B cell (primary cell): Measurements from ENCODE around the gene MAFF. TPM values are rescaled to one million over a fixed set of nuclear protein-coding genes. Genes with fewer than 3 reads are reported as not detected.

Experiments
- ATAC-seq: fragments of 200-7000 bp; cut with Tn5 transposase; one replicate; pipeline ENCODE4 v1.10.0; 2021; ENCODE audit warnings: low read depth, mild to moderate bottlenecking, moderate number of reproducible peaks, moderate library complexity
- CTCF ChIA-PET: fragments of 350-600 bp; sonication (Branson Sonifier 250); formaldehyde crosslinking; loops from one replicate; lab custom pipeline; 2021; ENCODE audit warnings: antibody characterized with exemption, inconsistent platforms; lab: Charles Lee
- POLR2A ChIA-PET: fragments of 350-600 bp; sonication (Branson Sonifier 250); formaldehyde crosslinking; loops from one replicate; lab custom pipeline; 2021; ENCODE audit warnings: antibody characterized with exemption; lab: Charles Lee
- DNase-seq: peaks from one replicate; pipeline ENCODE4 v3.0.0; 2013
- H2AFZ ChIP-seq: 2 replicates; pipeline ENCODE4 v1.6.1; 2012; ENCODE audit warnings: mild to moderate bottlenecking, low read depth, low read length; ENCODE audit not compliant: insufficient read depth, poor library complexity, severe bottlenecking
- H3K27ac ChIP-seq, 2 donors: 1 replicate in 1 of 2; 2 replicates in 1 of 2; pipeline ENCODE4 v1.5.1; 2012 to 2013; ENCODE audit warnings: low read length in 2 of 2, mild to moderate bottlenecking in 2 of 2, moderate library complexity in 1 of 2
- H3K27me3 ChIP-seq, 4 experiments: fragments of 200-600 bp in 1 of 4; sonication (generic) in 1 of 4; replicated peaks in 1 of 4; 1 replicate in 2 of 4; 2 replicates in 2 of 4; pipeline versions ENCODE4 v1.6.1 to v1.7.0; 2013 to 2016; ENCODE audit warnings: low read length in 3 of 4, mild to moderate bottlenecking in 2 of 4, mixed read lengths in 1 of 4, moderate library complexity in 1 of 4; ENCODE audit not compliant: insufficient read depth in 4 of 4, control insufficient read depth in 3 of 4; ENCODE audit errors: control extremely low read depth in 1 of 4
- H3K36me3 ChIP-seq, 2 experiments: replicated peaks in 1 of 2; 1 replicate in 1 of 2; 2 replicates in 1 of 2; pipeline versions ENCODE4 v1.6.1 to v1.7.1; 2013; ENCODE audit warnings: low read length in 1 of 2; ENCODE audit not compliant: insufficient read depth in 2 of 2, control insufficient read depth in 1 of 2; ENCODE audit errors: control extremely low read depth in 1 of 2, extremely low read depth in 1 of 2
- H3K4me1 ChIP-seq, 2 donors: fragments of 200-600 bp in 1 of 2; sonication (generic) in 1 of 2; 1 replicate in 1 of 2; 2 replicates in 1 of 2; pipeline versions ENCODE4 v1.5.1 to v1.6.1; 2013 to 2017; ENCODE audit warnings: low read length in 2 of 2; ENCODE audit not compliant: control insufficient read depth in 2 of 2, insufficient read depth in 2 of 2
- H3K4me2 ChIP-seq: replicated peaks from 2 replicates; pipeline ENCODE3; 2012; ENCODE audit warnings: mild to moderate bottlenecking, low read depth, low read length; ENCODE audit not compliant: poor library complexity, severe bottlenecking
- H3K4me3 ChIP-seq, 5 experiments: fragments of 200-600 bp in 1 of 5; sonication (generic) in 1 of 5; 1 replicate in 3 of 5; 2 replicates in 2 of 5; pipeline versions ENCODE4 v1.5.1 to v1.7.0; 2011 to 2016; ENCODE audit warnings: low read length in 4 of 5, mild to moderate bottlenecking in 4 of 5, low read depth in 2 of 5, control low read depth in 1 of 5, moderate library complexity in 1 of 5; ENCODE audit not compliant: insufficient read depth in 1 of 5; ENCODE audit errors: control extremely low read depth in 1 of 5, extremely low read depth in 1 of 5
- H3K79me2 ChIP-seq: fragments of 200-600 bp; sonication (generic); one replicate; pipeline ENCODE4 v1.6.0; 2016; ENCODE audit warnings: low read length; ENCODE audit not compliant: control insufficient read depth, insufficient read depth
- H3K9ac ChIP-seq: fragments of 200-600 bp; sonication (generic); 2 replicates; pipeline ENCODE4 v1.6.1; 2017; ENCODE audit warnings: mild to moderate bottlenecking, low read length, moderate library complexity
- H3K9me3 ChIP-seq, 3 donors: one replicate each; pipeline versions ENCODE4 v1.6.1 to v1.7.1; 2013; ENCODE audit warnings: low read length in 2 of 3; ENCODE audit not compliant: control insufficient read depth in 2 of 3, insufficient read depth in 1 of 3; ENCODE audit errors: control extremely low read depth in 1 of 3
- H4K20me1 ChIP-seq: 2 replicates; pipeline ENCODE4 v1.6.0; 2012; ENCODE audit warnings: mild to moderate bottlenecking, low read length; ENCODE audit not compliant: insufficient read depth, control insufficient read depth, poor library complexity, severe bottlenecking
- H3K27ac Mint-ChIP-seq: one replicate; pipeline ENCODE4 v1.8.0; 2021; ENCODE audit warnings: mixed read lengths
- H3K27me3 Mint-ChIP-seq: one replicate; pipeline ENCODE4 v1.8.0; 2021; ENCODE audit warnings: mixed read lengths
- H3K4me1 Mint-ChIP-seq: one replicate; pipeline ENCODE4 v1.8.0; 2021; ENCODE audit warnings: mixed read lengths
- H3K4me3 Mint-ChIP-seq: one replicate; pipeline ENCODE4 v1.8.0; 2021; ENCODE audit warnings: mixed read lengths
- H3K9me3 Mint-ChIP-seq: one replicate; pipeline ENCODE4 v1.8.0; 2022; ENCODE audit warnings: mixed read lengths; ENCODE audit not compliant: insufficient read depth
- CTCF ChIP-seq: fragments of 200-600 bp; IDR thresholded peaks from one replicate; pipeline ENCODE4 v1.8.0; 2022; ENCODE audit warnings: antibody characterized with exemption, mild to moderate bottlenecking
- EZH2 ChIP-seq: IDR thresholded peaks from 2 replicates; pipeline ENCODE4 v1.6.1; 2012; ENCODE audit warnings: borderline replicate concordance, low read depth, mild to moderate bottlenecking, moderate library complexity, low read length; ENCODE audit not compliant: insufficient read depth, poor library complexity, severe bottlenecking
- WGBS: methylation state at CpG from one replicate; pipeline ENCODE4 v1.1.5; 2013; ENCODE audit warnings: missing lambda C conversion rate; ENCODE audit not compliant: insufficient coverage; 5-methylcytosine and 5-hydroxymethylcytosine counted together
- intact Hi-C: fragments of 100-400 bp; cut with micrococcal nuclease; formaldehyde crosslinking; loops from one replicate; pipeline ENCODE4 v1.10.0; 2022
- polyA plus RNA-seq: library from polyadenylated mRNA; depleted of rRNA; stranded (reverse); fragments of >200 nt; gene quantifications from 2 replicates; pipeline ENCODE4 v1.2.3, GENCODE V29; 2012
- total RNA-seq, 2 donors: library from RNA; stranded (reverse); fragments of 120-200 nt in 1 of 2; gene quantifications; 1 replicate in 1 of 2; 2 replicates in 1 of 2; pipeline versions ENCODE4 v1.2.3 to v1.2.4, GENCODE V29; 2013 to 2022

Gene MAFF
- total and polyA plus RNA-seq, 2 donors (not counting 1 experiment from before 2014, with no cell fraction given), result 5.3 to 18.0 TPM

GRCh38 chr22:38238519-38239071 lies 36.8 kb downstream of the MAFF start:
- CTCF ChIA-PET, result interaction anchor here (1.0 kb wide), 1 partner anchor 186 kb away, joined by 3 read pairs; no protein-coding TSS in a partner anchor
- H3K9me3 Mint-ChIP-seq, result no peaks in the 10 kb centered on the region
- no peak overlapping the region for H3K4me2 ChIP-seq

More at GRCh38 chr22:38238519-38239071, 36.8 kb downstream of the MAFF start:
- Mint-ChIP-seq H3K27ac (no peak overlapping the region), H3K4me3 (no peak overlapping the region), H3K27me3 (no peaks in the 10 kb centered on the region), H3K4me1 (no peaks in the 10 kb centered on the region)
- Histone ChIP-seq H3K9ac (no peak overlapping the region), H3K36me3 (peaks cover 0 to 4% of the 10 kb centered on the region in 2 experiments), H4K20me1 (no peaks in the 10 kb centered on the region), H3K27ac (no peak overlapping the region), H3K9me3 (no peaks in the 10 kb centered on the region), H3K27me3 (no peaks in the 10 kb centered on the region), H2AFZ (no peak overlapping the region), H3K4me1 (no peaks in the 10 kb centered on the region), H3K4me3 (no peak overlapping the region), H3K79me2 (no peaks in the 10 kb centered on the region)
- no peak for ATAC-seq
- 96% methylated on average over 8 of the region's 9 CpGs for WGBS
- intact Hi-C loops, result no loop called here
- POLR2A ChIA-PET, result no interaction called here
- DNase-seq, result no peak
- no peak for TF ChIP-seq CTCF
- no peak for TF ChIP-seq EZH2
